SK-N-SH (cell line): ENCODE results near the gene CLN6.
A peak's percentile ranks its signal among the peaks of the same experiment; 100 is the strongest.

Experiments used
- CHD2 ChIP-seq: fragments of 150-350 bp; IDR thresholded peaks from 2 replicates; pipeline ENCODE4 v1.6.1; 2018; ENCODE audit warnings: low read length; ENCODE audit not compliant: partially characterized antibody
- CTCF ChIP-seq: fragments of 200-600 bp; sonication (generic); IDR thresholded peaks from 2 replicates; pipeline ENCODE4 v1.6.1; 2017; ENCODE audit warnings: antibody characterized with exemption, mild to moderate bottlenecking, moderate library complexity
- RAD21 ChIP-seq: IDR thresholded peaks from 2 replicates; pipeline ENCODE4 v1.6.1; 2012; ENCODE audit warnings: mild to moderate bottlenecking, low read length
- SMC3 ChIP-seq: IDR thresholded peaks from 2 replicates; pipeline ENCODE4 v1.6.1; 2012; ENCODE audit warnings: low read depth, low read length, improper control_type of control experiment

GRCh38 chr15:68187559-68187958 is 42.0 kb downstream of the CLN6 start:
- no peak for TF ChIP-seq CTCF
- TF ChIP-seq RAD21, result no peak
- peak; percentile 64 for TF ChIP-seq CHD2
- TF ChIP-seq SMC3, result peak; percentile 14; the same call in 1 of the 2 replicates
